ENCODE data around the gene AGBL5. TPM values are rescaled to one million over a fixed set of nuclear protein-coding genes. Genes with fewer than 3 reads are reported as not detected.

The AGBL5 gene
- total and polyA plus RNA-seq, 2 of the 13 experiments (the other 11 are each of a cell fraction or from before 2014, with no cell fraction given), result 55.9 to 73.3 TPM

DNA sequence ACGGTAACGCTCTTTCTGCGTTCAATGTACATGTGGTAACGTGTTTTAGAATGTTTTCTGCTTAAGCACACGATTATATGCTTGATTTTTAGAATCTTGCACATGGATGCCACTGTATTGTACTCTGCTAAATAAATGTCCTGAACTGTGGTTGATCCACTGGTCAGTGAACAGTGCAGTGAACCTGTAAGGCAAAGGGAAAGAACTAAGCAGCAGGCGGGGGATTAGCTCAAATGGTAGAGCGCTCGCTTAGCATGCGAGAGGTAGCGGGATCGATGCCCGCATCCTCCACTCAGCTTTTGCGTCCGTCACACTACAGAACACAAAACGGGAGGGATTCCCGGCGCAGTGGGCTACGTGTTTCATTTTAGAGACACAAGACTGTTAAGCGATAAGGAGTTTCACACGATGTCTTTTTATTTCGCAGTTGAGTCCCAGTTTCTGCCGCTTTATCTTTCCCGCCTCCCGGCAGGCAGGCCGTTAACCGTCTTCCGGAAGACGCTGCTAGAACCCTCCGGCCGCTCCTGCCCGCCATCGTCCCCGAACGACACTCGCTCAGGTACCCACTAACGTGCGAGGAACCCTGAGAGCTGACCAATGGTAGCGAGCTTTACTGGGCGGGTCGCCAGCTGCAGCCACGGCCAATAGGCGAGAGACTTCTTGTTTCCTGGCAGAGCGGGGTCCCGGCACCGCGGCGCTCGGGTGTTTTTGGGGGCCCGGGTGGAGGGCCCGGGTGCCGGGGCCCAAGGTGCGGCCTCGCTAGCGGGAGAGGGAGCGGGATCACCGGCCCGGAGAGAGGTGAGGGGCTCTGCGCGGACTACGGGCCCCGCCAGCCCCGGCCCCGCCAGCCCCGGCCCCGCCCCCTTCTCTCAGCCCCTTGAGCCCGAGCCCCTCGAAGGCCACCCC lies at the start of gene AGBL5 (continued):
- TF ChIP-seq, protein P1, sequence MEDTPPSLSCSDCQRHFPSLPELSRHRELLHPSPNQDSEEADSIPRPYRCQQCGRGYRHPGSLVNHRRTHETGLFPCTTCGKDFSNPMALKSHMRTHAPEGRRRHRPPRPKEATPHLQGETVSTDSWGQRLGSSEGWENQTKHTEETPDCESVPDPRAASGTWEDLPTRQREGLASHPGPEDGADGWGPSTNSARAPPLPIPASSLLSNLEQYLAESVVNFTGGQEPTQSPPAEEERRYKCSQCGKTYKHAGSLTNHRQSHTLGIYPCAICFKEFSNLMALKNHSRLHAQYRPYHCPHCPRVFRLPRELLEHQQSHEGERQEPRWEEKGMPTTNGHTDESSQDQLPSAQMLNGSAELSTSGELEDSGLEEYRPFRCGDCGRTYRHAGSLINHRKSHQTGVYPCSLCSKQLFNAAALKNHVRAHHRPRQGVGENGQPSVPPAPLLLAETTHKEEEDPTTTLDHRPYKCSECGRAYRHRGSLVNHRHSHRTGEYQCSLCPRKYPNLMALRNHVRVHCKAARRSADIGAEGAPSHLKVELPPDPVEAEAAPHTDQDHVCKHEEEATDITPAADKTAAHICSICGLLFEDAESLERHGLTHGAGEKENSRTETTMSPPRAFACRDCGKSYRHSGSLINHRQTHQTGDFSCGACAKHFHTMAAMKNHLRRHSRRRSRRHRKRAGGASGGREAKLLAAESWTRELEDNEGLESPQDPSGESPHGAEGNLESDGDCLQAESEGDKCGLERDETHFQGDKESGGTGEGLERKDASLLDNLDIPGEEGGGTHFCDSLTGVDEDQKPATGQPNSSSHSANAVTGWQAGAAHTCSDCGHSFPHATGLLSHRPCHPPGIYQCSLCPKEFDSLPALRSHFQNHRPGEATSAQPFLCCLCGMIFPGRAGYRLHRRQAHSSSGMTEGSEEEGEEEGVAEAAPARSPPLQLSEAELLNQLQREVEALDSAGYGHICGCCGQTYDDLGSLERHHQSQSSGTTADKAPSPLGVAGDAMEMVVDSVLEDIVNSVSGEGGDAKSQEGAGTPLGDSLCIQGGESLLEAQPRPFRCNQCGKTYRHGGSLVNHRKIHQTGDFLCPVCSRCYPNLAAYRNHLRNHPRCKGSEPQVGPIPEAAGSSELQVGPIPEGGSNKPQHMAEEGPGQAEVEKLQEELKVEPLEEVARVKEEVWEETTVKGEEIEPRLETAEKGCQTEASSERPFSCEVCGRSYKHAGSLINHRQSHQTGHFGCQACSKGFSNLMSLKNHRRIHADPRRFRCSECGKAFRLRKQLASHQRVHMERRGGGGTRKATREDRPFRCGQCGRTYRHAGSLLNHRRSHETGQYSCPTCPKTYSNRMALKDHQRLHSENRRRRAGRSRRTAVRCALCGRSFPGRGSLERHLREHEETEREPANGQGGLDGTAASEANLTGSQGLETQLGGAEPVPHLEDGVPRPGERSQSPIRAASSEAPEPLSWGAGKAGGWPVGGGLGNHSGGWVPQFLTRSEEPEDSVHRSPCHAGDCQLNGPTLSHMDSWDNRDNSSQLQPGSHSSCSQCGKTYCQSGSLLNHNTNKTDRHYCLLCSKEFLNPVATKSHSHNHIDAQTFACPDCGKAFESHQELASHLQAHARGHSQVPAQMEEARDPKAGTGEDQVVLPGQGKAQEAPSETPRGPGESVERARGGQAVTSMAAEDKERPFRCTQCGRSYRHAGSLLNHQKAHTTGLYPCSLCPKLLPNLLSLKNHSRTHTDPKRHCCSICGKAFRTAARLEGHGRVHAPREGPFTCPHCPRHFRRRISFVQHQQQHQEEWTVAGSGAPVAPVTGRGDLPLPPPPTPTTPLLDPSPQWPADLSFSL (CRISPR knock-in tag; IDR thresholded peaks at IDR 0.05), result no peak
- peak; percentile 85 for TF ChIP-seq ZBTB20 (CRISPR knock-in tag; IDR thresholded peaks at IDR 0.05; ENCODE audit: borderline replicate concordance, low read depth)
- no peak; the same call in 1 of the 2 replicates for TF ChIP-seq RORA (CRISPR knock-in tag; IDR thresholded peaks at IDR 0.05)
- peak; percentile 76 for TF ChIP-seq FOXA3 (CRISPR knock-in tag; IDR thresholded peaks at IDR 0.05)
- peak; percentile 15; the same call in 1 of the 2 replicates for TF ChIP-seq FOXO1 (CRISPR knock-in tag; IDR thresholded peaks at IDR 0.05)
- peak; percentile 58 for TF ChIP-seq KLF12 (CRISPR knock-in tag; IDR thresholded peaks at IDR 0.05; ENCODE audit: borderline replicate concordance)
- TF ChIP-seq ZNF124 (CRISPR knock-in tag; IDR thresholded peaks at IDR 0.05), result peak; percentile 83; the same call in 1 of the 2 replicates
- no peak; the same call in 1 of the 2 replicates for TF ChIP-seq TBX3 (IDR thresholded peaks at IDR 0.05; ENCODE audit: borderline replicate concordance)
- peak; percentile 95 for TF ChIP-seq ZNF792 (CRISPR knock-in tag; IDR thresholded peaks at IDR 0.05)
- TF ChIP-seq, protein P2, sequence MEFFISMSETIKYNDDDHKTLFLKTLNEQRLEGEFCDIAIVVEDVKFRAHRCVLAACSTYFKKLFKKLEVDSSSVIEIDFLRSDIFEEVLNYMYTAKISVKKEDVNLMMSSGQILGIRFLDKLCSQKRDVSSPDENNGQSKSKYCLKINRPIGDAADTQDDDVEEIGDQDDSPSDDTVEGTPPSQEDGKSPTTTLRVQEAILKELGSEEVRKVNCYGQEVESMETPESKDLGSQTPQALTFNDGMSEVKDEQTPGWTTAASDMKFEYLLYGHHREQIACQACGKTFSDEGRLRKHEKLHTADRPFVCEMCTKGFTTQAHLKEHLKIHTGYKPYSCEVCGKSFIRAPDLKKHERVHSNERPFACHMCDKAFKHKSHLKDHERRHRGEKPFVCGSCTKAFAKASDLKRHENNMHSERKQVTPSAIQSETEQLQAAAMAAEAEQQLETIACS (CRISPR knock-in tag; IDR thresholded peaks at IDR 0.05), result peak; percentile 47; the same call in 1 of the 2 replicates
- TF ChIP-seq EHMT2 (IDR thresholded peaks at IDR 0.05; ENCODE audit: borderline replicate concordance, low read depth, low read length), result no peak
- TF ChIP-seq YEATS4 (CRISPR knock-in tag; IDR thresholded peaks at IDR 0.05; ENCODE audit: borderline replicate concordance), result peak; percentile 90; the same call in 1 of the 2 replicates
- TF ChIP-seq RBAK (CRISPR knock-in tag; IDR thresholded peaks at IDR 0.05), result no peak
- TF ChIP-seq, protein P3, sequence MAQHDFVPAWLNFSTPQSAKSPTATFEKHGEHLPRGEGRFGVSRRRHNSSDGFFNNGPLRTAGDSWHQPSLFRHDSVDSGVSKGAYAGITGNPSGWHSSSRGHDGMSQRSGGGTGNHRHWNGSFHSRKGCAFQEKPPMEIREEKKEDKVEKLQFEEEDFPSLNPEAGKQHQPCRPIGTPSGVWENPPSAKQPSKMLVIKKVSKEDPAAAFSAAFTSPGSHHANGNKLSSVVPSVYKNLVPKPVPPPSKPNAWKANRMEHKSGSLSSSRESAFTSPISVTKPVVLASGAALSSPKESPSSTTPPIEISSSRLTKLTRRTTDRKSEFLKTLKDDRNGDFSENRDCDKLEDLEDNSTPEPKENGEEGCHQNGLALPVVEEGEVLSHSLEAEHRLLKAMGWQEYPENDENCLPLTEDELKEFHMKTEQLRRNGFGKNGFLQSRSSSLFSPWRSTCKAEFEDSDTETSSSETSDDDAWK (CRISPR knock-in tag; IDR thresholded peaks at IDR 0.05), result no peak
- TF ChIP-seq, protein P4, sequence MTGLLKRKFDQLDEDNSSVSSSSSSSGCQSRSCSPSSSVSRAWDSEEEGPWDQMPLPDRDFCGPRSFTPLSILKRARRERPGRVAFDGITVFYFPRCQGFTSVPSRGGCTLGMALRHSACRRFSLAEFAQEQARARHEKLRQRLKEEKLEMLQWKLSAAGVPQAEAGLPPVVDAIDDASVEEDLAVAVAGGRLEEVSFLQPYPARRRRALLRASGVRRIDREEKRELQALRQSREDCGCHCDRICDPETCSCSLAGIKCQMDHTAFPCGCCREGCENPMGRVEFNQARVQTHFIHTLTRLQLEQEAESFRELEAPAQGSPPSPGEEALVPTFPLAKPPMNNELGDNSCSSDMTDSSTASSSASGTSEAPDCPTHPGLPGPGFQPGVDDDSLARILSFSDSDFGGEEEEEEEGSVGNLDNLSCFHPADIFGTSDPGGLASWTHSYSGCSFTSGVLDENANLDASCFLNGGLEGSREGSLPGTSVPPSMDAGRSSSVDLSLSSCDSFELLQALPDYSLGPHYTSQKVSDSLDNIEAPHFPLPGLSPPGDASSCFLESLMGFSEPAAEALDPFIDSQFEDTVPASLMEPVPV (CRISPR knock-in tag; IDR thresholded peaks at IDR 0.05), result peak; percentile 94; the same call in 1 of the 2 replicates

Data from HepG2 (cell line).